CD4-positive, alpha-beta memory T cell (primary cell): ENCODE data around the gene AJAP1. TPM values are rescaled to one million over a fixed set of nuclear protein-coding genes. Genes with fewer than 3 reads are reported as not detected.

ENCODE experiments used
- CTCF ChIA-PET: fragments of 350-600 bp; sonication (Branson Sonifier 250); formaldehyde crosslinking; loops from one replicate; lab custom pipeline; 2021; ENCODE audit warnings: inconsistent platforms; ENCODE audit not compliant: partially characterized antibody; lab: Charles Lee
- POLR2A ChIA-PET: fragments of 350-600 bp; sonication (Branson Sonifier 250); formaldehyde crosslinking; loops from one replicate; lab custom pipeline; 2021; ENCODE audit not compliant: partially characterized antibody; lab: Charles Lee
- DNase-seq, 5 donors: peaks; one replicate each; pipeline versions ENCODE4 v3.0.0 to v3.0.0-alpha.2; 2020 to 2022; ENCODE audit warnings: mixed read lengths in 1 of 5
- H3K27ac ChIP-seq: one replicate; pipeline ENCODE4 v1.7.0; 2013; ENCODE audit warnings: low read depth, low read length
- H3K27me3 ChIP-seq: 2 replicates; pipeline ENCODE4 v1.7.0; 2013; ENCODE audit warnings: mild to moderate bottlenecking, low read length, moderate library complexity; ENCODE audit not compliant: insufficient read depth
- H3K36me3 ChIP-seq: 2 replicates; pipeline ENCODE4 v1.7.0; 2013; ENCODE audit warnings: mild to moderate bottlenecking, low read length, moderate library complexity; ENCODE audit not compliant: insufficient read depth
- H3K4me1 ChIP-seq: 2 replicates; pipeline ENCODE4 v1.7.0; 2013; ENCODE audit warnings: mild to moderate bottlenecking, low read length, moderate library complexity; ENCODE audit not compliant: insufficient read depth
- H3K4me3 ChIP-seq, 2 donors: one replicate each; pipeline ENCODE4 v1.7.0; 2013; ENCODE audit warnings: low read length in 2 of 2, mild to moderate bottlenecking in 1 of 2
- H3K9me3 ChIP-seq, 2 donors: one replicate each; pipeline ENCODE4 v1.7.0; 2013; ENCODE audit warnings: low read length in 2 of 2, control low read depth in 1 of 2; ENCODE audit not compliant: control insufficient read depth in 1 of 2
- H3K27ac Mint-ChIP-seq, 7 donors: one replicate each; pipeline ENCODE4 v1.8.0; 2020 to 2021; ENCODE audit warnings: mixed read lengths in 7 of 7, mild to moderate bottlenecking in 6 of 7, inconsistent platforms in 3 of 7, moderate library complexity in 3 of 7
- H3K27me3 Mint-ChIP-seq, 2 donors: one replicate each; pipeline ENCODE4 v1.8.0; 2020 to 2021; ENCODE audit warnings: mixed read lengths in 2 of 2
- H3K36me3 Mint-ChIP-seq, 2 donors: one replicate each; pipeline ENCODE4 v1.8.0; 2020 to 2021; ENCODE audit warnings: mixed read lengths in 2 of 2, inconsistent platforms in 1 of 2, mild to moderate bottlenecking in 1 of 2
- H3K4me1 Mint-ChIP-seq, 4 donors: one replicate each; pipeline ENCODE4 v1.8.0; 2020 to 2021; ENCODE audit warnings: mixed read lengths in 4 of 4, mild to moderate bottlenecking in 1 of 4
- H3K4me3 Mint-ChIP-seq, 8 donors: one replicate each; pipeline ENCODE4 v1.8.0; 2020 to 2021; ENCODE audit warnings: mixed read lengths in 8 of 8, mild to moderate bottlenecking in 7 of 8, moderate library complexity in 6 of 8, inconsistent platforms in 3 of 8
- H3K9me3 Mint-ChIP-seq, 8 donors: one replicate each; pipeline ENCODE4 v1.8.0; 2020 to 2021; ENCODE audit warnings: mixed read lengths in 8 of 8, mild to moderate bottlenecking in 5 of 8, inconsistent platforms in 3 of 8, moderate library complexity in 1 of 8
- intact Hi-C: fragments of 100-400 bp; cut with micrococcal nuclease; formaldehyde crosslinking; loops from one replicate; pipeline ENCODE4 v1.15.1; 2023
- polyA plus RNA-seq, 2 donors: library from polyadenylated mRNA; unstranded; fragments of 300-500 nt; fragmentation: Illumina TruSeq; gene quantifications; one replicate each; pipeline ENCODE4 v1.2.3, GENCODE V29; 2021
- total RNA-seq, 2 experiments: library from RNA; stranded (reverse); gene quantifications; one replicate each; pipeline ENCODE4 v1.2.3, GENCODE V29; 2021

AJAP1 gene
- total and polyA plus RNA-seq, 4 experiments from 2014 or later, result 0.09 TPM; not detected in 3

GRCh38 chr1:4684136-4684535 is 29.7 kb downstream of the AJAP1 start:
- H3K27ac Mint-ChIP-seq, result no peak overlapping the region

DNA sequence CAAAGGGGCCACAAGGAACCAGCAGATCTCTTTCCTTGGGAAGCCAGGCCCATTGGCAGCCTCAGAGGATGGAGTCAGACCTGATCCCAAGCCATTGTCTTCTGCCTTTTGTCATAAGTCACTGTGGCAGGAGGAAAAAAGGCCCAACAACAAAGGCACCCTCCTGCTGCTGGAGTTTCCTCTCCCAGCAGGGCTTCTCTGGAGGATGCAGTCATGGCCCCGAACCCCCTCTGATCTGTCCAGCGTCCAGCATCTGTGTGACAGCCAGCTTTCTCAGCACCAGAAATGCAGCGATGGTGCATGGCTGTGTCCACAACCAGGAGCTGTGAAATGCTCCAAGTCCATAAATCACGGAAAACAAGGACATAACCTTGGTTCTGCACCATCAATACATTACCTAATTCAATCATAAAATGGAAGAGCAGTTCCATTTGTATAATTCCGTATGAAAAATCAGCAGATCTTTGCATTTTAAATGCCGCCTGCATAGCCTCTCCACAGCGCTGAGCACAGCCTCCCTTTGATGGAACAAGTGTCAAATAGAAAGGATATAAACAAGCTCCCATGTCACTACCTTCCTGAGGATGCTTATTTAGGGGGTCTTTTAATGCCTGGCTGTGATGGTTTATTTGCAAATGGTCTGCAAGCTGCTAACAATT is 30.6 kb downstream of the AJAP1 start:
- POLR2A ChIA-PET, result no interaction called here
- H3K4me1 ChIP-seq, result no peaks in the 10 kb centered on the region
- peaks cover 7 to 19% of the 10 kb centered on the region in 2 donors for H3K27me3 Mint-ChIP-seq
- DNase-seq, result no peak
- no peak overlapping the region for H3K4me3 ChIP-seq
- CTCF ChIA-PET, result no interaction called here
- H3K36me3 Mint-ChIP-seq, result no peaks in the 10 kb centered on the region
- intact Hi-C loops, result no loop called here
- H3K9me3 Mint-ChIP-seq, result peaks cover 0 to 9% (median 4%) of the 10 kb centered on the region in 8 donors
- H3K27ac Mint-ChIP-seq, result no peak overlapping the region
- no peaks in the 10 kb centered on the region for H3K36me3 ChIP-seq
- H3K27ac ChIP-seq, result no peak overlapping the region
- H3K4me1 Mint-ChIP-seq, result no peaks in the 10 kb centered on the region
- no peak overlapping the region for H3K4me3 Mint-ChIP-seq
- no peaks in the 10 kb centered on the region for H3K27me3 ChIP-seq
- H3K9me3 ChIP-seq, result no peaks in the 10 kb centered on the region

More at GRCh38 chr1:4684136-4684535, 29.7 kb downstream of the AJAP1 start:
- no peak for DNase-seq
- Histone ChIP-seq H3K4me1 (no peaks in the 10 kb centered on the region), H3K27me3 (no peaks in the 10 kb centered on the region), H3K27ac (no peak overlapping the region), H3K36me3 (no peaks in the 10 kb centered on the region), H3K4me3 (no peak overlapping the region), H3K9me3 (no peaks in the 10 kb centered on the region)
- Mint-ChIP-seq H3K9me3 (peaks cover 0 to 15% (median 9%) of the 10 kb centered on the region in 8 donors), H3K4me1 (no peaks in the 10 kb centered on the region), H3K36me3 (no peaks in the 10 kb centered on the region), H3K27me3 (peaks cover 7 to 19% of the 10 kb centered on the region in 2 donors), H3K4me3 (no peak overlapping the region)
- ChIA-PET POLR2A (no interaction called here), CTCF (no interaction called here)
- intact Hi-C loops, result no loop called here

- no peaks in the 10 kb centered on the region for H3K9me3 ChIP-seq
- H3K4me3 ChIP-seq, result no peak overlapping the region
- Mint-ChIP-seq H3K9me3 (peaks cover 0 to 5% (median 3%) of the 10 kb centered on the region in 8 donors), H3K4me1 (no peaks in the 10 kb centered on the region), H3K27me3 (peaks cover 7 to 19% of the 10 kb centered on the region in 2 donors), H3K27ac (no peak overlapping the region), H3K4me3 (no peak overlapping the region), H3K36me3 (no peaks in the 10 kb centered on the region)
- POLR2A ChIA-PET, result no interaction called here
- H3K27ac ChIP-seq, result no peak overlapping the region
- CTCF ChIA-PET, result no interaction called here
- no peak for DNase-seq
- H3K36me3 ChIP-seq, result no peaks in the 10 kb centered on the region
- H3K4me1 ChIP-seq, result no peaks in the 10 kb centered on the region
- intact Hi-C loops, result no loop called here
- H3K27me3 ChIP-seq, result no peaks in the 10 kb centered on the region
Measured at GRCh38 chr1:4685523-4685865, 31.1 kb downstream of the AJAP1 start.

- DNase-seq, result no peak
- intact Hi-C loops, result no loop called here
- Mint-ChIP-seq H3K27ac (no peak overlapping the region), H3K36me3 (no peaks in the 10 kb centered on the region), H3K4me1 (no peaks in the 10 kb centered on the region), H3K27me3 (peaks cover 4 to 19% of the 10 kb centered on the region in 2 donors), H3K9me3 (no peaks in the 10 kb centered on the region), H3K4me3 (no peak overlapping the region)
- H3K4me3 ChIP-seq, result no peak overlapping the region
- H3K27me3 ChIP-seq, result no peaks in the 10 kb centered on the region
- H3K9me3 ChIP-seq, result no peaks in the 10 kb centered on the region
- no peaks in the 10 kb centered on the region for H3K4me1 ChIP-seq
- ChIA-PET CTCF (no interaction called here), POLR2A (no interaction called here)
- H3K36me3 ChIP-seq, result no peaks in the 10 kb centered on the region
- no peak overlapping the region for H3K27ac ChIP-seq
Measured at GRCh38 chr1:4687943-4688342, 33.5 kb downstream of the AJAP1 start.

- intact Hi-C loops, result no loop called here
- Mint-ChIP-seq H3K27ac (no peak overlapping the region), H3K4me1 (no peaks in the 10 kb centered on the region), H3K36me3 (no peaks in the 10 kb centered on the region), H3K27me3 (peaks cover 3 to 15% of the 10 kb centered on the region in 2 donors), H3K9me3 (no peaks in the 10 kb centered on the region), H3K4me3 (no peak overlapping the region)
- Histone ChIP-seq H3K4me3 (no peak overlapping the region), H3K9me3 (no peaks in the 10 kb centered on the region), H3K36me3 (no peaks in the 10 kb centered on the region), H3K27ac (no peak overlapping the region), H3K27me3 (no peaks in the 10 kb centered on the region), H3K4me1 (no peaks in the 10 kb centered on the region)
- POLR2A ChIA-PET, result no interaction called here
- CTCF ChIA-PET, result no interaction called here
- no peak for DNase-seq
Measured at GRCh38 chr1:4689271-4689935, 35.0 kb downstream of the AJAP1 start.

- no peak for DNase-seq
- Mint-ChIP-seq H3K36me3 (no peaks in the 10 kb centered on the region), H3K27ac (no peak overlapping the region), H3K4me1 (no peaks in the 10 kb centered on the region), H3K4me3 (no peak overlapping the region), H3K27me3 (peaks cover 4 to 9% of the 10 kb centered on the region in 2 donors), H3K9me3 (peaks cover 0 to 2% (median 0%) of the 10 kb centered on the region in 8 donors)
- Histone ChIP-seq H3K27ac (no peak overlapping the region), H3K27me3 (no peaks in the 10 kb centered on the region), H3K36me3 (no peaks in the 10 kb centered on the region), H3K4me1 (no peaks in the 10 kb centered on the region), H3K4me3 (no peak overlapping the region), H3K9me3 (no peaks in the 10 kb centered on the region)
- intact Hi-C loops, result no loop called here
- POLR2A ChIA-PET, result no interaction called here
- CTCF ChIA-PET, result no interaction called here
Measured at GRCh38 chr1:4689941-4690635, 35.7 kb downstream of the AJAP1 start.

GRCh38 chr1:4690951-4691675 is 36.7 kb downstream of the AJAP1 start:
- H3K27me3 Mint-ChIP-seq, result peaks cover 4 to 6% of the 10 kb centered on the region in 2 donors
- H3K27ac Mint-ChIP-seq, result no peak overlapping the region
- Histone ChIP-seq H3K4me1 (no peaks in the 10 kb centered on the region), H3K4me3 (no peak overlapping the region), H3K36me3 (no peaks in the 10 kb centered on the region), H3K9me3 (no peaks in the 10 kb centered on the region), H3K27me3 (no peaks in the 10 kb centered on the region), H3K27ac (no peak overlapping the region)
- no peak for DNase-seq
- peaks cover 0 to 2% (median 0%) of the 10 kb centered on the region in 8 donors for H3K9me3 Mint-ChIP-seq
- H3K4me3 Mint-ChIP-seq, result no peak overlapping the region
- H3K36me3 Mint-ChIP-seq, result no peaks in the 10 kb centered on the region
- H3K4me1 Mint-ChIP-seq, result no peaks in the 10 kb centered on the region
- CTCF ChIA-PET, result no interaction called here
- POLR2A ChIA-PET, result no interaction called here
- intact Hi-C loops, result no loop called here
